ENCODE data around the gene KIAA1755. TPM values are rescaled to one million over a fixed set of nuclear protein-coding genes. Genes with fewer than 3 reads are reported as not detected.

KIAA1755 gene
- total and polyA plus RNA-seq, 7 experiments from 2014 or later = not detected

DNA sequence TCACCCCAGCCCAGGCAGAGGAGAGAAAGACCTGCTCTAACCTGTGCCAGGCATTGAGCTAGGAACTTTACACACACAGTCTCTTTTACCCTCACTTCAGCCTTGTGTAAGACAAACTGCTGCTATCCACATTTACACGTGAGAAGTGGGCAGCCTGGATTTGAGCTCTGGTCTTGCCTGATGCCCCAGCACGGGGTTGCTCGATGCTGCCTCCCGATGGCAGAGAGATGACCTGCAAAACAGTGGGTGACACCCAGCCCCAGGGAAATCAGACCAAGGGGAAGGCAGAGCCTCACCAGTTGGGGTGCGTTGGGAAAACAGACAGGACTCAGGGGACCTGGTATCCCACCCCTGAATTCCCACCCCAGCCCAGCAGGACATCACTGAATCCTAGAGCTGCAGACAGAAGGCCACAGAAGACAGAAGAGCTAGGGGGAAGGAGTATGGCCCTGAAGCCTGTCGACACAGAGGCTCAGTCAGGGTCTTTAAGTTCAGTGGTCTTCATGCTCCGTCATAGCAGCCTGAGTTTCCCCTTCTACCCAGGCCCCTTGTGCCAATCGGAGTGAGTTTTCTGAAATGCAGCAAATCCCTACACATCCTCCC is 44.4 kb upstream of the KIAA1755 start:
- intact Hi-C loops (cut with micrococcal nuclease) = no loop called here
- H3K27ac ChIP-seq (ENCODE audit: low read depth, low read length) = no peak overlapping the region
- Mint-ChIP-seq H3K9me3 (peaks cover 0 to 2% (median 0%) of the 10 kb centered on the region in 11 donors), H3K27me3 (peaks cover 48 to 66% (median 60%) of the 10 kb centered on the region in 5 donors), H3K4me3 (no peak overlapping the region), H3K36me3 (peaks cover 0 to 5% (median 4%) of the 10 kb centered on the region in 5 donors), H3K4me1 (peaks cover 0 to 27% (median 17%) of the 10 kb centered on the region in 7 donors), H3K27ac (no peak overlapping the region)
- H3K27me3 ChIP-seq (ENCODE audit: control insufficient read depth in 2 of 2, insufficient read depth in 2 of 2, low read length in 2 of 2) = peaks cover 0 to 4% of the 10 kb centered on the region in 2 donors
- H3K4me1 ChIP-seq (ENCODE audit: control insufficient read depth in 2 of 2, insufficient read depth in 2 of 2, low read length in 2 of 2) = no peaks in the 10 kb centered on the region
- CTCF ChIA-PET = no interaction called here
- H3K9me3 ChIP-seq (ENCODE audit: control insufficient read depth in 2 of 3, low read length in 3 of 3) = no peaks in the 10 kb centered on the region
- DNase-seq (peak in 1 of 9 donors; percentile 20), ATAC-seq (peak; percentile 58)
- H3K4me3 ChIP-seq (ENCODE audit: low read length) = no peak overlapping the region
- no peaks in the 10 kb centered on the region for H3K36me3 ChIP-seq (ENCODE audit: control insufficient read depth in 2 of 3, insufficient read depth in 3 of 3, low read length in 3 of 3)
- POLR2A ChIA-PET = no interaction called here

DNA sequence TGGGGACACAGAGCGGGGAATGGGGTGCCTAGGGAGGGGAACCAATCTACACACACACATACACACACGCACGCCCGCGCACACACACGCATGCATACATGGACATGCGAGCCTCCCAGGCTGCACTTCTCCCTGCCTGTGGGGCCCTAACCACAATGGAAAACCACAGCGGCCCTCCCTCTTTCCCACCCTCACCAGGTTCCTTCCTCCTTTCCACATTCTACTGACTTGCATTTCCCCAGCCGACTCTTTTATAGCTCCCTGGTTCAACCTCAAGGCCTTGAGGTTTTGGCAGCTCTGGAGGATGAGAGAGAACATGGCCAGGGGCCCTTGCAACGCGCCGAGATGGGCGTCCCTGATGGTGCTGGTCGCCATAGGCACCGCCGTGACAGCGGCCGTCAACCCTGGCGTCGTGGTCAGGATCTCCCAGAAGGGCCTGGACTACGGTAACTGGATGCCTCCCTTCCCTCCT is 43.4 kb upstream of the KIAA1755 start, which contains the start of gene BPI:
TSS of gene BPI (plus strand) at position 249 of the 472 bp plus-strand sequence. CDS start at position 317, 68 bp downstream.
- no peak within 1 kb of the TSS for H3K4me3 ChIP-seq (ENCODE audit: low read length)
- ChIA-PET CTCF (no interaction called here), POLR2A (no interaction called here)
- intact Hi-C loops (cut with micrococcal nuclease) = no loop called here
- H3K4me1 Mint-ChIP-seq = peaks cover 0 to 27% (median 17%) of the 10 kb centered on the region in 7 donors
- H3K27ac ChIP-seq (ENCODE audit: low read depth, low read length) = no peak within 1 kb of the TSS
- DNase-seq (no peak), ATAC-seq (peak; percentile 75)
- H3K27me3 Mint-ChIP-seq = peaks cover 48 to 66% (median 58%) of the 10 kb centered on the region in 5 donors
- H3K36me3 ChIP-seq (ENCODE audit: control insufficient read depth in 2 of 3, insufficient read depth in 3 of 3, low read length in 3 of 3) = no peaks in the 10 kb centered on the region
- H3K4me3 Mint-ChIP-seq = peak within 1 kb of the TSS in 3 of 10 donors; percentile 7 to 37 (median 35)
- H3K9me3 ChIP-seq (ENCODE audit: control insufficient read depth in 2 of 3, low read length in 3 of 3) = no peaks in the 10 kb centered on the region
- peaks cover 0 to 5% (median 4%) of the 10 kb centered on the region in 5 donors for H3K36me3 Mint-ChIP-seq
- H3K9me3 Mint-ChIP-seq = peaks cover 0 to 2% (median 0%) of the 10 kb centered on the region in 11 donors
- no peaks in the 10 kb centered on the region for H3K4me1 ChIP-seq (ENCODE audit: control insufficient read depth in 2 of 2, insufficient read depth in 2 of 2, low read length in 2 of 2)
- peak within 1 kb of the TSS in 2 of 9 donors; percentile 24 to 55 for H3K27ac Mint-ChIP-seq
- peaks cover 0 to 4% of the 10 kb centered on the region in 2 donors for H3K27me3 ChIP-seq (ENCODE audit: control insufficient read depth in 2 of 2, insufficient read depth in 2 of 2, low read length in 2 of 2)

DNA sequence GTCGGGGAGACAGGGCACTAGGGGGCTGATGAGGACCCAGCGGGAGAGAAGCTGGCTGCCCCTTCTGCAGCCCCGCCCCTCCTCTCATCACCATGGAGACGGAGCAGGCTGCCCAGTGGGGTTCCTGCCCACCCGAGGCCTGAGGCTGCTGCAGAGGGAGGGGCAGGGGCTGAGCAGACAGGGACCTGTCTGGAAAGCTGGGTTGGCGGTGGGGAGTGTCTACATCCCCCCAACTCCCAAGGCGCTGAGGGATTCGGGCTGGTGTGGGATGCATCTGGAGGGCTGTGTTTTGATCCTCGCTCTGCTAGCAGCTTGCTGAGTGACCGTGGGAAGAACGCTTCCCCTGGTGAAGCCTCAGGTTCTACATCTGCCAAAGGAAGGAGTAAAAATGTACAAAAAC is 42.3 kb upstream of the KIAA1755 start:
- no peaks in the 10 kb centered on the region for H3K36me3 ChIP-seq (ENCODE audit: control insufficient read depth in 2 of 3, insufficient read depth in 3 of 3, low read length in 3 of 3)
- Mint-ChIP-seq H3K9me3 (no peaks in the 10 kb centered on the region), H3K36me3 (peaks cover 0 to 5% (median 4%) of the 10 kb centered on the region in 5 donors), H3K4me1 (peaks cover 0 to 24% (median 17%) of the 10 kb centered on the region in 7 donors), H3K4me3 (peak overlapping the region in 1 of 10 donors; percentile 35), H3K27me3 (peaks cover 48 to 68% (median 57%) of the 10 kb centered on the region in 5 donors), H3K27ac (peak overlapping the region in 2 of 9 donors; percentile 24 to 55)
- no peaks in the 10 kb centered on the region for H3K9me3 ChIP-seq (ENCODE audit: control insufficient read depth in 2 of 3, low read length in 3 of 3)
- no peak for ATAC-seq
- H3K27me3 ChIP-seq (ENCODE audit: control insufficient read depth in 2 of 2, insufficient read depth in 2 of 2, low read length in 2 of 2) = peaks cover 0 to 4% of the 10 kb centered on the region in 2 donors
- no peaks in the 10 kb centered on the region for H3K4me1 ChIP-seq (ENCODE audit: control insufficient read depth in 2 of 2, insufficient read depth in 2 of 2, low read length in 2 of 2)
- H3K27ac ChIP-seq (ENCODE audit: low read depth, low read length) = no peak overlapping the region
- ChIA-PET POLR2A (no interaction called here), CTCF (no interaction called here)
- no peak for DNase-seq
- intact Hi-C loops (cut with micrococcal nuclease) = no loop called here
- H3K4me3 ChIP-seq (ENCODE audit: low read length) = no peak overlapping the region

DNA sequence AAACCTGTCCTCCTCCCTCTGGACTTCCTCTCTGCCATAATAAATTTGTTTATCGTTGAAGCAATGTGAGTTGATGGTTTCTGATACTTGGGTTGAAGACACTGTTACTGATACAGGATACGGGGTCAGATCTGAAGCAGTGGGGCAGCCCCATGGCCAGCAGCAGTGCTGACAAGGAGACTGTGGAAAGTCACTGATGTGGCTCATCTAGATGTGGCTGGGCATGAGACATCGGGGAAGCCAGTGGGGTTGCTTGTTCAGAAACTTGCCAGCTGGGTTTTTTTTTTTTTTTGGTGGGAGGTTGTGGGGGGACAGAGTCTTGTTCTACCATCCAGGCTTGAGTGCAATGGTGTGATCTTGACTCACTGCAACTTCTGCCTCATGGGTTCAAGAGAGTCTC is 40.8 kb upstream of the KIAA1755 start:
- CTCF ChIA-PET = no interaction called here
- intact Hi-C loops (cut with micrococcal nuclease) = no loop called here
- H3K27ac Mint-ChIP-seq = no peak overlapping the region
- no peaks in the 10 kb centered on the region for H3K4me1 ChIP-seq (ENCODE audit: control insufficient read depth in 2 of 2, insufficient read depth in 2 of 2, low read length in 2 of 2)
- no peaks in the 10 kb centered on the region for H3K9me3 Mint-ChIP-seq
- POLR2A ChIA-PET = no interaction called here
- H3K4me3 Mint-ChIP-seq = no peak overlapping the region
- H3K36me3 Mint-ChIP-seq = peaks cover 0 to 1% (median 1%) of the 10 kb centered on the region in 5 donors
- ATAC-seq (no peak), DNase-seq (no peak)
- peaks cover 43 to 64% (median 51%) of the 10 kb centered on the region in 5 donors for H3K27me3 Mint-ChIP-seq
- no peaks in the 10 kb centered on the region for H3K9me3 ChIP-seq (ENCODE audit: control insufficient read depth in 2 of 3, low read length in 3 of 3)
- H3K4me3 ChIP-seq (ENCODE audit: low read length) = no peak overlapping the region
- H3K36me3 ChIP-seq (ENCODE audit: control insufficient read depth in 2 of 3, insufficient read depth in 3 of 3, low read length in 3 of 3) = no peaks in the 10 kb centered on the region
- peaks cover 0 to 24% (median 17%) of the 10 kb centered on the region in 7 donors for H3K4me1 Mint-ChIP-seq
- no peak overlapping the region for H3K27ac ChIP-seq (ENCODE audit: low read depth, low read length)
- peaks cover 0 to 4% of the 10 kb centered on the region in 2 donors for H3K27me3 ChIP-seq (ENCODE audit: control insufficient read depth in 2 of 2, insufficient read depth in 2 of 2, low read length in 2 of 2)

DNA sequence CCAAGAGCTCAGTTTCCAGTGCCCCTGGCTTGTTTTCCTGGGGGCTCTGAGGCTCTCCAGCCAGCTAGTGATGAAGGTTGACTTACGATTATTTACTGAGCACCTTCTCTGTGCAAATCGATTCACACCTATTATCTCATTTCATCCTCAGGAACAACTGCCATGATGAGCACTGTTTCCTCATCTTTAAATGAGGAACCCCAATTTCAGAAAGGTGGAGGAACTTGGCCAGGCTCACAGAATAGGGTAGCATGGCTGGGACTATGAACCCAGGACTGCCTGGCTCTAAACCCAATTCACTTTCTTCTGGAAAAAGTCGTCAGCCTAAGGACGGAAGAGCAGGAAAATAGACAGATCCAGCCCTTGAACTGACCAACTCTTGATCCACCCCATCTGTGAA is 39.9 kb upstream of the KIAA1755 start:
- Histone ChIP-seq H3K36me3 (ENCODE audit: control insufficient read depth in 2 of 3, insufficient read depth in 3 of 3, low read length in 3 of 3) (no peaks in the 10 kb centered on the region), H3K4me3 (ENCODE audit: low read length) (no peak overlapping the region), H3K27ac (ENCODE audit: low read depth, low read length) (no peak overlapping the region), H3K27me3 (ENCODE audit: control insufficient read depth in 2 of 2, insufficient read depth in 2 of 2, low read length in 2 of 2) (peaks cover 0 to 1% of the 10 kb centered on the region in 2 donors), H3K4me1 (ENCODE audit: control insufficient read depth in 2 of 2, insufficient read depth in 2 of 2, low read length in 2 of 2) (no peaks in the 10 kb centered on the region), H3K9me3 (ENCODE audit: control insufficient read depth in 2 of 3, low read length in 3 of 3) (no peaks in the 10 kb centered on the region)
- POLR2A ChIA-PET = no interaction called here
- Mint-ChIP-seq H3K4me3 (no peak overlapping the region), H3K36me3 (no peaks in the 10 kb centered on the region), H3K9me3 (no peaks in the 10 kb centered on the region), H3K4me1 (peaks cover 0 to 24% (median 17%) of the 10 kb centered on the region in 7 donors), H3K27me3 (peaks cover 41 to 55% (median 44%) of the 10 kb centered on the region in 5 donors), H3K27ac (no peak overlapping the region)
- DNase-seq (no peak), ATAC-seq (no peak)
- CTCF ChIA-PET = no interaction called here
- intact Hi-C loops (cut with micrococcal nuclease) = no loop called here

DNA sequence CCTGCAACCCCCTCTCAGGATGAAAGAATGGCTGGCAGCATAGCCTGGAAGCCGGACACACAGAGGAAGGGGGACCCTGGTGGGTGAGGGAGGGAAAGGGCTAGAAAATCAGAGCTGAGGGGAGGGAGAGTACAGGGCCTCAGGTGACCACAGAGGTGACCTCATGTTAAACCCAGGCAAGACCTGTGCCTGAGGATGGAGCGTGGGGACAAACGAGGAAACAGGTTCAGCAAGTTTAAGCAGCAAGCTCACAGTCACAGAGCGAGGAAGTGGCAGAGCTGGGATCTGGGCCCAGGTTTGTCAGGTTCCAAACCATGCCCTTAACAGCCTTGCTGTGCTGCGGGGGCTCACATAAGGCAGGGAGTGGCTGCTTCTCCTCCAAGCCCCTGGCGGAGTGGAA is 39.4 kb upstream of the KIAA1755 start:
- no peak overlapping the region for H3K27ac ChIP-seq (ENCODE audit: low read depth, low read length)
- ATAC-seq = no peak
- H3K9me3 ChIP-seq (ENCODE audit: control insufficient read depth in 2 of 3, low read length in 3 of 3) = no peaks in the 10 kb centered on the region
- H3K4me1 Mint-ChIP-seq = peaks cover 0 to 24% (median 17%) of the 10 kb centered on the region in 7 donors
- H3K27ac Mint-ChIP-seq = no peak overlapping the region
- no peak overlapping the region for H3K4me3 ChIP-seq (ENCODE audit: low read length)
- intact Hi-C loops (cut with micrococcal nuclease) = no loop called here
- no peaks in the 10 kb centered on the region for H3K4me1 ChIP-seq (ENCODE audit: control insufficient read depth in 2 of 2, insufficient read depth in 2 of 2, low read length in 2 of 2)
- ChIA-PET CTCF (no interaction called here), POLR2A (no interaction called here)
- H3K27me3 Mint-ChIP-seq = peaks cover 40 to 54% (median 43%) of the 10 kb centered on the region in 5 donors
- no peaks in the 10 kb centered on the region for H3K36me3 Mint-ChIP-seq
- no peak for DNase-seq
- H3K36me3 ChIP-seq (ENCODE audit: control insufficient read depth in 2 of 3, insufficient read depth in 3 of 3, low read length in 3 of 3) = no peaks in the 10 kb centered on the region
- no peaks in the 10 kb centered on the region for H3K9me3 Mint-ChIP-seq
- no peak overlapping the region for H3K4me3 Mint-ChIP-seq
- H3K27me3 ChIP-seq (ENCODE audit: control insufficient read depth in 2 of 2, insufficient read depth in 2 of 2, low read length in 2 of 2) = no peaks in the 10 kb centered on the region

Measured in naive thymus-derived CD4-positive, alpha-beta T cell (primary cell).